COLO668 (cell line): Measurements from ENCODE around the gene CD44.

Experiments
- DNase-seq: peaks from one replicate; lab custom pipeline; 2025; ENCODE audit not compliant: unreplicated experiment; lab: John Stamatoyannopoulos, UW

The CD44 gene

DNA sequence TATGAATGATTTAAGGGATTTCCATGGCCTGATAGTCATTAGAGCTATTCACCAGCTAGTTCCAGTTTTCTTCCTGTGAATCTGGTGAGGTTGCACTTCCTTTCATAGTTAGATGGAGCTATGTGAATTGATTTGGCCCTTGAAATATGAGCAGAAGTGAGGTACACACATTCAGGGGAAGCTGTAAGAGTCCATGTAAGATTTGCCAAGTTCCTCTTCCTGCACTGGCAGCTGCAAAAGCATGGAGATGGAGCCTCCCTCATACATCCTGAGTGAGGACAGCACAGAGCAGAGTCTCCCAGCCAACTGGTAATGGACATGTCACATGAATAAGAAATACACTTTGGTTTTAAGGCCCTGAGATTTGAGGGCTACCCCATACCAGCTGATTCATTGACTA, 111.7 kb downstream of the CD44 start:
- DNase-seq: no peak

DNA sequence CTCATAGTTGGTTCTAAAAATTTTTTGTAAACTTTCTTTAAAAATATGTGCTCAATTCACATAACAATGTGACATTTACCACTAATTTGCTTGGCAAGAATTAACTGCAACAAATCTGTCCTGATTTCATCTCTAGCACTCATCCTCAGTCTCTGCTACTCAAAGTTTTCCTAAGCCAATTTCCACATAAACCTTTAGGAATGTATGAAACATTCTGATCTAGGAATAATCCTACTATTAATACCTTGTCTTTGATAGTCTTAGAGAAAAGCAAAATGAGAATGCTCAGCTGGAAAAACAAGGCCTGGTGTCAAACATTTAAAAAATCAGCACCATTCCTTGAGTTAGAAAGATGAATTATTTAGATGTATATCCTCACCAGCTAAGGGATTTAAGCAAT, 114.3 kb downstream of the CD44 start:
- no peak for DNase-seq

DNA sequence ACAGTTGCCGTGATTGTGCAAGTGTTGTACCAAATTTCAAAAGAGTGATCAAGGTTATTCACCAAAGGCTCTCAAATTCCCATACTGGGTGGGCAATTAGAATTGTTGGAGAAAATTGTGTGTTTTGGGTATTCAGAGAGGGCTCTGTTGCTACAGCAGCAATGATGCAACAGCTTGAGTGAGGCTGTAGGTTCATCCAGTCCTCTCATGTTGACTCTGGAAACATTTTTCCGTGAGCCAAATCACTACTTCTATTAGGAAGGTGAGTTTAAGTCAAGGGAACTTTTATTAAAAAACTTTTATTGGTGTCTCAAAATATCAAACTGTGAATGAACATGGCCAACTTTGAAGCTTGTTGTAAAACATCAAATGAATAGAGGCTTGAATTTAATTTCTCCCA, 116.5 kb downstream of the CD44 start:
- no peak for DNase-seq

DNA sequence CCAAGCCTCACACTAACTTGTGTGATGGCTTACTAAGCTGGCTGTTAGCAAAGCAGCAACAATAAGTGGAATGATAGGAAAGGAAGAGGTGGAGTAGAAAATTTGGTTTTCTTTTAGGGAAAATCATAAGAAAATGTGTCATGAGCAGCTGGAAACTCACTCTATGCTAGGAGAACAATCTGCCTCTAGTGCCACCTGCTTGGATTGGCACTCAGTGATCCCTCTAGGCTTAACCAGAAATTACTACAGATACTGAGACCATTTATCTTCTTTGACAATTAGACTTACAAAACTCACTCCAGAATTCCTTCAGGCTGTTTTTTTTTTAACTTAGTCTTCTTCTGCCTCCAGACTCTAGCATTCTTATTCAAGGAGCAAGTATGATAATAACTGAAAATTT, 117.3 kb downstream of the CD44 start:
- DNase-seq: no peak

DNA sequence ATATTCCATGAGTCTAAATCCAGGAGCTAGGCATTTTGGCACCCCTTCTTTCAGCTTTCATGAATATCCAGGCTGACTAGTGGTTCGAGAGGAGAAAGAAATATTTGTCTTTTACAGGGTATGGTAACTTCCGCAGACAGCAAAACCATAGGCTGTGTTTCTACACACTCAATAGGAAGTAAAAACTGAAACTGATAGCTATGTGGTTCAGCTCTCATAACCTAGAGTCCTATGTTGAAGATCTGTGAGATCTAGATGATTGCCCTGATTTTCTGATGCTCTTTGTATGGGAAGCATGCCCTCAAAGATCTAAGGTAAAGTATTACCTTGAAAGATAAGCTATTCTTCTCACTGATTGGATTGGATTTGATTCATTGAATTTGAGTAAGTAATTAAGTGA, 118.3 kb downstream of the CD44 start:
- no peak for DNase-seq

DNA sequence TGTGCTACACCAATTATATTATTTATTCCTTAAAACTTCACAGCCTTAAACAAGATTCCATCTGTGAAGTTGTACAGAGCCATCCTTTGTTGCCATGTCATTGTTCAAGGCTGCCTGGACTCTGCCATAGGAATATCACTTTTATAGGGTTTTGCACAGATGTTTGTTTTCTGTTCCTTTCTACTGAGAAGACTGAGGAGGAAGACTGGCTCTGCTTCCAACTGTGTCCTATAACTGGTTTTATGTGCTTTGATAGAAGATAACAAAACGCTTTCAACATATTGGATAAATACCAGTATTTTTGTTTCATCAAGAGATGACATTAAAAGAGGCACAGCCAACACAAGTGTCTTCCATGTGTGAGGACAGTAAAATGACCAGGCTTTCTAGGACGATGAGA, 120.6 kb downstream of the CD44 start:
- DNase-seq: no peak

DNA sequence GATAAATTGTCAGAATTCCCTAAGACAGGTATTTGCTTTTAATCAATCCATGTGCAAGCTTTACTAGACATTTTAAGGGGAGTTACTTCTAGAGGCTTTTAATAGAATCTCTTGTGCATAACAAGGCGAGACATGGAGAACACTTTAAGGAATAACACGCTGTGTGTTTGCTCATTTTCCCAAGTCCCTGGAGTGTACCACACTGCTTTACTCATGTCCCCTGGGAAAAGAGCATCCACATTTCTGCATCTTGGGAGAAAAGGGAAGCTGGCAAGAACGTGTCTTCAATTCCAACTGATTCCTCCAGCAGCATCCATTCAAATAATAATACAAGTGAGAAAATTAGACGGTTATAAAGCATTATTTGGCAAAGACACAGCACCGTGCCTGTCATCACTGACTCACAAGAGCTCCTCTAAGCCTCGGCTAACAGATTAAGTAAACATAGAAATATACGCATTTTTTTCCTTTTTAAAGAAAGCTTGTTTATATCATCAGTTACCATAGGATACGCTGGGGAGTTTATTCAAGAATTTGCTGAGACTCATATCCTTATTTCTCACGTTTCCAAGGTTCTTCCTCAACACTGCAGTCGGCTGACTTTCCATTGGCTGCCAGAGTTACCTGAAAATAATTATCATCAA, 121.5 kb downstream of the CD44 start:
- DNase-seq: no peak

DNA sequence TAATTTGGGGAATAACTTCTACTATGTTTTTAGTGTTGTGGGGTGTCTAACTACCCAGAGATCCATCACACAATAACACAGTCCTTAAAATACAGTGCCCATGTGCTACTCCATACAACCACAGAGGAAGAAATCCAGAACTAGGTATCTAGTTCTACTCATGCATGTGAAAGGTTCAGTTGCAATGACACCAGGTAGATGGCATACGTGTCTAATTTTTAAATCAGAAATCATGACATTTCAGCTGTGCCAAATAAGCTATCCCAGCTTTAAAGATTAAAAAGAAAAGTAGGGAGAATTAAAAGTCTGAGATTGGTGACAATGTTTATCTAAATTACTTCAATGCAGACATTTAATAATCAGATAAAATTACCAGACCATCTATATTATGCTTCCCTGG, 122.2 kb downstream of the CD44 start:
- DNase-seq: no peak

DNA sequence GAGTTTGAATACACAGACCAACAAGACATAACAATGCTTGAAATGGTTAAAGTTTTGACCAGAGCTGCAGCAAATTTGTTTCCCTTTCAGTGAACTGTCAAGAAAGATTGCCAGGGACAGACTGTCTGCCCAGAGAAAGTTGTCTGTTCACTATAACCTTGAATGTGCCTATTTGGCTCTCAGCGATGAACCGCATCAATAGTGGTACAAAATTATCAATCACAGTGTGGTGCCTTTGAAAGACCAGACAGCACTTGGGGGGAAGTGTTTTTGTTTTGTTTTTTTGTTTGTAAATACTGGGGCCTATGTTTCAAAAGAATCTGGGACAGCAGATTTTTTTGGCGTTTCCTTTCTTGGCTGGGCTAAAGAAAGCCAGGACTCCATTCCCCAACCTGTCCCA, 123.1 kb downstream of the CD44 start:
- DNase-seq: no peak

DNA sequence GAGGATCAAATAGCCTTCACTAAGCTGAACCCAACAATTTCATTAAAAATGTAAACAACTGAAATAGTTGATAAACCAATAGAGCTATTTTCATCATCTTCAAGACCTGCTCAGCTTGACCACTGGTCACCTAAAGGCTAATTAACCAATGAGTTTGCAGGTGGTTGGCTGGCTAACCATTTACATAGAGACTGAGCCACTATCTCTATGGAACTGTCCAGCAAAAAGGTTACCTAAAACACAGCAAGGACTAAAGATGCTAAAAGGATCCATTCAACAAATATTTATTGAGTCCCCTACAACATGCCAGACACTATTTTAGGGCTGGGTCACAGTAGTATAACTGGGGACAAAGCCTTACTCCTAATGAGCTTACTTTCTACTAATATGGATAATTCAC, 123.8 kb downstream of the CD44 start:
- no peak for DNase-seq

DNA sequence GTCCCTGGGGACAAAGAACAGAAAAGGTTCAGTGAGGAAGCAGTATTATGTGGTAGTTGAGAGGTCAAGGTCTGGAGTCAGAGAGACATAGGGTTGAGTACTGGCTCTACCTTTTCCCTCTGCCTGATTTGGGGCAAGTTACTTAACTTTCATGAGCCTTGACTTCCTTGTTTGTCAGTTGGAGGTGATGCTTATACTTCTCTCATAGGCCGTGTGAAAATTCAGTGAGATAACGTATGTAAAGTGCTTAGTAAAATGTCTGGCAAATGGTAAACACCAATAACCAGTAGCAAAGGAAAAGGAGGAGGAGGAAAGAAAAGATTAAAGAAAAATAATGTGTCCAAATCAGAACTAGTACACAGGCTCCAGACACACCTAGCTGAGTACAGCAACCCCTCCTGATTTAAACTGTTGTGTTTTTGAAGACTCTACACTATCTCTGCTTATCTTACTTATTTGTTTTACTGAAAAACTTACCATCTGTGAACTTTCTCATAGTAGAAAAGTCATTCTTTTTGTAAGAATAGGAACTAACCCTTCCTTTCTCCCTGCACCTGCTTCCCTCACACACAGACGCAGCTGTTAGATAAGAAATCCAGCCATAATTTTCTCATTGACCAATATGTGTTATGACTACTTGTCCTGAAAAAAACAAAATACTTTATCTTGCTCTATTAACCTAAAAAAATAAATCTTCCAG, 126.9 kb downstream of the CD44 start:
- DNase-seq: no peak

DNA sequence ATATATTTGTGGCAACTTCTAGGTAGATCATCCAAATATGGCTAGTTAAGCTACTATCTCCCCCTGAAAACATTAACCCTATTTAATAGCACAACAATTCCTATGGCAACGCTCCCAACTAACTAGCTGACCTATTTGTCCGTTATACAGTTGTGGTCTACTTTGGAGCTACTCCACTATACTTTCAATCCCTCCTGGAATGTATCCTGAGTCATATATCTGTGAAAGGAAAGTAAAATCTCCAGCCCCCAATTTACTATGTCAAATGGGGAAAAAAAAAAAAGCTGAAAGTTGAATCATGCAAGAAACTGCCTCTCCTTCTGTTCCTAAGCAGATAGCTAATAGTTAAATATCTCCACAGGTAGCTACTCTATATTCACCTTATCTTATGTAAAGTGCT, 128.5 kb downstream of the CD44 start:
- no peak for DNase-seq

DNA sequence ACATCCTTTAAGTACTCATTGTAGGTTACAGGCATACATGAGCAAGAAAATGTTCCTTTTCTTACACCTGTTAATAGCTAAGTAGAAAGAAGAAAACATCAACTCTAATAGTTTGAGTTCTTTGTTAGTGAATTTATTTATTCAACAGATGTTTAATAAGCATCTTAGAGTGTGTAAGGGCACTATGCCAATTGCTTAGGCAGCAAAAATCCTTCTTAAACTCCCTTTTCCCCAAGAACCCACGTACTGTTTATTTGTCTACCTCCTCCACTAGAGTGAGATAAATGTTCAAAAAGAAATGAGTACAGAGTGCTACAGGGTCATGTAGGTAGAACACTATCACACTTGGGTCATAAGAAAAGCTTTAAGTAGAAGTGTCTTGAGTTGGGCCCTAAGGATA, 131.4 kb downstream of the CD44 start:
- DNase-seq: no peak

DNA sequence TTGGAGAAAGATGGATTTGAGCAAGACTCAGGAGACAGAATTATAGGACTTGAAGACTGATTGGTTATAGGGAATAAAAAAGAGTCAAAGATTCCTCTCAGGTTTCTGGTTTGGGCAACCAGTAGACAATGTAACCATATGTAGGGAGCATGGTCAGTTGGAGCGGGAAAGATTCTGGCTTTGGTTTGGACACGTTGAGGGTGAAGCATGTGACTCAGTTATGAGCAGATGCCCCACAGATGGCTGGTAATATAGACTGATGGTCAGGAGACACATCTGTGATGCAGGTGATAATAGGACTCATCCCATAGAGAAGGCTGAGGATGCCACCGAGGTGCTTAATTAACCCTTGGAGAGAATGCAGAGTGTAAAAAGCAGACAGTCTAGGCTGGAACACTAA, 132.1 kb downstream of the CD44 start:
- DNase-seq: no peak

DNA sequence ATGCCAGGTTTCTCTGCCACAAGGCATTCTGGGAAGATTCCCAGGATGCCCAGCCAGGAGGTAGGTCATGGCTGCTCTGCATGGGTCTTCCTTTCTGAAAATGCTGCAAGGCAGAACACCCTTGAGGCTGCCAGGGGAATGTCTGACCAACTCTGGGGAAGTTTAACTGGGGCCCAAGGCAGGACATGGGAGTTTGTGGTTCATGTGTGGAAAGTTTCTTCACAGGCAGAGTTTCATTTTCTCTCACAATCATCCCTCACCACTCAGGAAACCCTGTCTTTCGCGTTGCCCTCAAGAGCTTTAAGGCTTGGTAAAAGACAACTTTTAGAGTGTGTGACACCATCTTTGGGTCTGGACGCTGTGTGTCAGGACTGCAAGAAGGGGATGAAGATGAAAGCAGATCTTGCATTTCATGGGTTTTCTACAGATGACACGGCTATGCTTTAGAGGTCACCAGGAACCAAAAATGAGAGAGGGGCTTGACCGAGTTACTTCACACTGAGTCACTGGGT, 133.5 kb downstream of the CD44 start:
- DNase-seq: no peak

DNA sequence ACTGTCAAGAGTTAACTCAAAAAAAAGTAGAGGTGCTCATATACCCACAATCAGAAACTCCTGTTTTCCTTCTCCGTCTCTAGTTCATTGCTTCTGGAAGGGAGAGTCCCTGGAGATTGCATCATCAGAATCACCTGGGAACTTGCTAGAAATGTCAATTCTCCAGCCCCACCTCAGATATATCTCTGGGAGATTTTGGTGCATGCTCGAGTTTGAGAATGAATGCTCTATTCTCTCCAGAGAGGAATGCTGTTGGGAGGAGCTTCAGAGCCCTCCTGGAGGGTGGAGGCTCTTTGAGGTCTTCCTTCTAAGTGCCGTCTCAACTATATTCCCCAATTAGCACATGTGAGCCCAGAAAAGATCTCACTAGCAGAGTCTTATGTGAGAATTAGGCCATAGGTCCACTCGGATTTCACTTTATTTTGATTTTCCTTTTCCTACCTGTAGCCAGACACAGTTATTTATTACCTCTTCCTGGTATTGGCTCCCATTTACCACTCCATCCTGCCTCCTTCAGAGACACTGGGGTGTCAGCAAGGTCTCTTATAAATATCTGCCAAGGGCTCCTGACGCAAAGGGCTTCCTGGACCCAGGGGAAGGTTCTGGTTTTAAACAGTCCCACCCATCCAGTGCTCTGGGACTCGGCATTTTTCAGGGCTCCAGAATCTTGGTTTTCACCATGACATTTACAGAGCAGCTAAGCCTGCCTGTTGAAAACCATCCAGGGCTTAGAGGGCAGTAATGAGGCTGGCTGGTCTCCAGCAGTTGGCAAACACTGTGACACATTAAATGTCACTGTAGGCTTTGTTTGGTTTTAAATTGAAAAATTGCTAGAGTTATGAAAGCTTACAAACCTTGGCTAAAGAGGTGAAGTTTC, 136.2 kb downstream of the CD44 start:
- DNase-seq: peak; percentile 20

DNA sequence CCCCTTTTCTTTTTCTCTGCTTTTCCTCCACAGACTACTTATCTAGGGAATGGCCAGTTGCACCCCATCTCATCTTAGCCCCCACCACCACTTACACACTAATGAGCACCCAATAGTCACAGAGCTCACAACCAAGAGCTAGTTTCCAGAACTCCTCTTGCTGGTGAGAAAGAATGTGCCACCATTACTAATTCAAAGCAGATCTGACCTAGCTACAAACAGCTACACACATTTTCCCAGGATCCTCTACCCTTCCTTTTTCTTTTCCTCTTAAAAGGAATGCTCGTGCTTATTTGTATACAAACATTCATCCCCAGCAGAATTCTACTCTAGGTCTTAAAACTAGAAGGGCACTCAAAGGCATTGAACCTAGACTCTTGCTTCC, 136.8 kb downstream of the CD44 start:
- no peak for DNase-seq

DNA sequence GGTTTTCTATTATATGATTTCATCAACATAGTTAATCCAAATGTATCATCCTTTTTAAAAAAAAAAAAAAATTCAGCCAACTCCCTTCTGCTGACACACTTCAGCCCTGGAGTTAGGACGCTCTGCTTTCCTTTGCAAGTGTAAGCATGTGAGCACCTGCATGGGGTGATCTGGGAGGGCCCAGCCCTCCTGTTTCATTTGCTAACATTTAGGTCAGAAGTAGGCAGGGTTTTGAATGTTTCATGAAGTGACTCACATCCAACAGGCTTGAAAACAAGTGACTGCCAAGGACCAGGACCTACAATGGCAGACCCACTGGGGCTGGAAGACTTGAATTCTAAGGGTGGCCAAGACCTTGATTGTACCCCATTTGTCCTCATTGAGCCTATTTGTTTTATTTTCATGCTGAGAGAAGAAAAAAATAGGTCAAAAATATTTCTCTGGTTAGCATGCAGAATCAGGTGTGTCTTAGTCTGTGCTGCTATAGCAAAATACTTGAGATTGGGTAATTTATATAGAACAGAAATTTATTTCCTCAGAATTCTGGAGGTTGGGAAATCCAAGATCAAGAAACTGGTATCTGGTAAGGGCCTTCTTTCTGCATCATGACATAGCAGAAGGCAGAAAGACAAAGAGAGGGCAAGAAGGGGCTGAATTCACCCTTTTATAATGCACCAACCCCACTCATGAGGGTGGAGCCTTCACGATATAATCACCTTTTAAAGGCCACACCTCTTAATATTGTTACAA, 137.6 kb downstream of the CD44 start:
- no peak for DNase-seq

DNA sequence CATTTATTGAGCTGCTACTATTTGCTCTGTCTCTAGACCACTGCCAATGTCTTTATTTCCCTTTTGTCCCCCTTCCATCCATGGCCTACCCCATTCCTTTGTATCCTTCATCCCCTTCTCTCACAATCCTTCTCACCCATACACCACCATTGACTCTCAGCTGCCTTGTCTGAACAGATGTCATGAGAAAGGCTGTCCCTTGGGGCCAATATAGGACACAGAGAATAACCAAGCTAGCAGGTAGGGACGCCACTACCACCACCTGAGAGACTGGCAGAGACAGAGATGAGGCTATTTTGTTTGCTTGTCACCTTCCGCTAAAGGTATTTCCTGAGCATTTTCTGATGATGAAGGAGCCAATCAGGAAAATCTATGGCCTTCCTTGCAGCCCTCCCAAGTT, 138.9 kb downstream of the CD44 start:
- DNase-seq: no peak

DNA sequence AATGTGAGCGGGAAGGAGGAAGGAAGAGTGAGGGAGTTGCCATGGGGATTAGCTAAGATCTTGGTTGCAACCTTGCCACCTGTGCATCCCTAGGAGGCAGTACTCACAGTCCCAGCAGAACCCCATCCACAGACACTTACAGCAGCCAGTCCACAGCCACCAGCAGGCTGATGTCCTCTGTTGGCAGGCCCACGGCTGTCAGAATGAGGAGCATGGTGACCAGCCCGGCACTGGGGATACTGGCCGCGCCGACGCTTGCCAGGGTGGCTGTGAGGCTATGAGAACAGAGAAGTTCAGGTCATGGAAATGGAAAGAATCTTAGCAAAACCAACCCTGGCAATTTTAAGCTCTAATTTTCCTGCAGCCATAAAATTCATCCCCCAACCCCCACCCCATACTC, 141.8 kb downstream of the CD44 start:
- no peak for DNase-seq

DNA sequence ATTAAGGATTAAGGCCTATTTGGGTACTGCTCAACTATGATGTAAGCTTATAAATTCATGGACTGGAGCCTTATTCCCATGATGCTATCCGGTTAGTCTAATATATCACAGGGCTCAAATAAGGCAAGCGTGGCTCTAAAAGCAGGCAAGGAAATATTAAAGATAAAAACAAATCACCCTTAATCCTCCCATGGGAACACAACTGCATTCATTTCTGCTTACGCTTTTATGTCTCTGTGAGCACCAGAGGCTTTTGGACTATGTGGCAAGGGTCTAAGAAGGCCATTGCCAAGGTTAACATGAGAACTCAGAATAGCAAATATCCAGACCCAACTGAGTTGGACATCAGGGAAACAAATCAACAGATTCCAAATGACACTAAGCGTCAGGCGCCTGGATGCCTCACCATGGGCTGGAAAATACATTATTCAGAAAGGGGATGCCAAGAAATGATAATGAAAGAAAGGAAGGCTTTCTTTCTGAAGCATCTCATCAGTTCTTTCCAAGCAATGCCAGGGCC, 142.3 kb downstream of the CD44 start:
- DNase-seq: no peak
